HepG2 (cell line): ENCODE data around the gene EPB41L1. TPM values are rescaled to one million over a fixed set of nuclear protein-coding genes. Genes with fewer than 3 reads are reported as not detected.

Source experiments
- ATAC-seq: fragments of 200-7000 bp; cut with Tn5 transposase; 3 replicates; pipeline ENCODE4 v1.9.1; 2020; ENCODE audit warnings: mild to moderate bottlenecking, moderate library complexity
- BruUV-seq: library from RNA; stranded (reverse); fragments of 400-500 nt; replicated peaks from 2 replicates; lab custom pipeline; 2021; lab: Mats Ljungman, UMichigan
- CTCF ChIA-PET: fragments of 300-600 bp; formaldehyde crosslinking; extraction: SDS; loops from one replicate; lab custom pipeline; 2021; ENCODE audit warnings: low total read pairs, inconsistent platforms, low intra/inter-chr PET ratio; lab: Yijun Ruan, JAX
- POLR2A ChIA-PET: fragments of 350-600 bp; sonication (Branson Sonifier 250); formaldehyde crosslinking; loops from one replicate; lab custom pipeline; 2020; ENCODE audit warnings: antibody characterized with exemption, inconsistent platforms; lab: Yijun Ruan, JAX
- DNase-seq: peaks from one replicate; pipeline ENCODE4 v3.0.0-alpha.2; 2015; ENCODE audit warnings: low spot score
- FAIRE-seq: peaks from 3 replicates; lab custom pipeline; 2011; peaks lifted over from hg19 to GRCh38; lab: Jason Lieb, UNC
- H2AFZ ChIP-seq: one replicate; pipeline ENCODE4 v1.6.1; 2011; ENCODE audit warnings: low read length, inconsistent platforms
- H3K27ac ChIP-seq: fragments of 300-600 bp; 3 replicates; pipeline ENCODE4 v1.8.0; 2011; ENCODE audit warnings: mixed run types, mild to moderate bottlenecking, mixed read lengths, low read length, inconsistent platforms; ENCODE audit not compliant: insufficient read depth; ENCODE audit errors: extremely low read length
- H3K27me3 ChIP-seq, 2 experiments: fragments of 200-600 bp in 1 of 2; 2 replicates in 1 of 2; 3 replicates in 1 of 2; pipeline versions ENCODE4 v1.6.0 to v1.8.0; 2011; ENCODE audit warnings: low read length in 2 of 2, mild to moderate bottlenecking in 2 of 2, moderate library complexity in 2 of 2, inconsistent platforms in 1 of 2; ENCODE audit not compliant: insufficient read depth in 2 of 2, control insufficient read depth in 1 of 2
- H3K36me3 ChIP-seq, 2 experiments: fragments of 200-600 bp in 1 of 2; replicated peaks in 1 of 2; 2 replicates in 1 of 2; 3 replicates in 1 of 2; pipeline versions ENCODE4 v1.5.1 to v1.8.0; 2011; ENCODE audit warnings: low read length in 2 of 2, inconsistent platforms in 1 of 2; ENCODE audit not compliant: insufficient read depth in 2 of 2, control insufficient read depth in 1 of 2
- H3K4me1 ChIP-seq: 2 replicates; pipeline ENCODE4 v1.5.1; 2012; ENCODE audit warnings: low read length, inconsistent platforms; ENCODE audit not compliant: insufficient read depth
- H3K4me2 ChIP-seq: 2 replicates; pipeline ENCODE4 v1.6.0; 2011; ENCODE audit warnings: low read depth, low read length, inconsistent platforms
- H3K4me3 ChIP-seq, 3 experiments: fragments of 200-600 bp in 1 of 3; sonication (generic), shearing (Covaris generic) in 1 of 3; replicated peaks in 1 of 3; 2 replicates each; pipeline ENCODE4 v1.5.1; 2011 to 2016; ENCODE audit warnings: low read length in 3 of 3, inconsistent platforms in 2 of 3, low read depth in 2 of 3, mild to moderate bottlenecking in 2 of 3, control low read depth in 1 of 3, mixed read lengths in 1 of 3; ENCODE audit not compliant: insufficient read depth in 1 of 3
- H3K79me2 ChIP-seq: one replicate; pipeline ENCODE4 v1.6.1; 2011; ENCODE audit warnings: low read length, inconsistent platforms; ENCODE audit not compliant: insufficient read depth
- H3K9ac ChIP-seq: 2 replicates; pipeline ENCODE4 v1.6.0; 2011; ENCODE audit warnings: mild to moderate bottlenecking, low read depth, low read length, inconsistent platforms; ENCODE audit not compliant: insufficient read depth
- H3K9me3 ChIP-seq: 2 replicates; pipeline ENCODE4 v1.5.1; 2012; ENCODE audit warnings: mild to moderate bottlenecking, low read length
- H4K20me1 ChIP-seq: 2 replicates; pipeline ENCODE4 v1.6.0; 2011; ENCODE audit warnings: inconsistent platforms, mild to moderate bottlenecking, low read length, moderate library complexity; ENCODE audit not compliant: insufficient read depth
- DZIP1 ChIP-seq: sonication (generic); formaldehyde crosslinking; IDR thresholded peaks from 2 replicates; pipeline ENCODE4 v1.5.0; 2020; ENCODE audit warnings: mild to moderate bottlenecking, missing genetic modification reagents
- EEA1 ChIP-seq: sonication (generic); formaldehyde crosslinking; IDR thresholded peaks from 2 replicates; pipeline ENCODE4 v1.5.1; 2020; ENCODE audit warnings: mild to moderate bottlenecking, missing genetic modification reagents, borderline replicate concordance
- MLLT10 ChIP-seq: sonication (generic); formaldehyde crosslinking; IDR thresholded peaks from 2 replicates; pipeline ENCODE4 v1.4.0; 2020; ENCODE audit warnings: missing genetic modification reagents
- MXD4 ChIP-seq: IDR thresholded peaks from 2 replicates; pipeline ENCODE4 v1.6.1; 2016; ENCODE audit warnings: mild to moderate bottlenecking, missing biosample characterization, missing genetic modification reagents
- RXRA ChIP-seq: sonication (generic); formaldehyde crosslinking; IDR thresholded peaks from 2 replicates; pipeline ENCODE4 v1.5.1; 2020; ENCODE audit warnings: missing genetic modification reagents
- SALL1 ChIP-seq: sonication (generic); formaldehyde crosslinking; IDR thresholded peaks from 2 replicates; pipeline ENCODE4 v1.8.0; 2022; ENCODE audit warnings: mild to moderate bottlenecking, missing genetic modification reagents
- SALL2 ChIP-seq: sonication (generic); formaldehyde crosslinking; IDR thresholded peaks from 2 replicates; pipeline ENCODE4 v1.8.1; 2023; ENCODE audit warnings: mild to moderate bottlenecking, missing genetic modification reagents, inconsistent platforms
- TOE1 ChIP-seq: sonication (generic); formaldehyde crosslinking; IDR thresholded peaks from 2 replicates; pipeline ENCODE4 v1.4.0; 2020; ENCODE audit warnings: mild to moderate bottlenecking, missing genetic modification reagents
- TOPORS ChIP-seq: sonication (generic); formaldehyde crosslinking; IDR thresholded peaks from 2 replicates; pipeline ENCODE4 v1.8.0; 2023; ENCODE audit warnings: mild to moderate bottlenecking, missing genetic modification reagents
- XRCC5 ChIP-seq: fragments of 200-400 bp; formaldehyde crosslinking; optimal IDR thresholded peaks from 2 replicates; pipeline ENCODE3; 2017; ENCODE audit warnings: mild to moderate bottlenecking, low read length
- ZFP36L1 ChIP-seq: sonication (generic); formaldehyde crosslinking; IDR thresholded peaks from 2 replicates; pipeline ENCODE4 v1.8.0; 2022; ENCODE audit warnings: mild to moderate bottlenecking, missing genetic modification reagents, moderate library complexity
- ZNF207 ChIP-seq: fragments of 450-650 bp; IDR thresholded peaks from 2 replicates; pipeline ENCODE4 v1.6.1; 2016; ENCODE audit warnings: antibody characterized with exemption, borderline replicate concordance
- ZNF468 ChIP-seq: sonication (generic); formaldehyde crosslinking; IDR thresholded peaks from 2 replicates; pipeline ENCODE4 v1.8.0; 2022; ENCODE audit warnings: mild to moderate bottlenecking, moderate library complexity, missing genetic modification reagents
- ZNF704 ChIP-seq: sonication (generic); formaldehyde crosslinking; IDR thresholded peaks from 2 replicates; pipeline ENCODE4 v1.8.1; 2023; ENCODE audit warnings: mild to moderate bottlenecking, inconsistent platforms, moderate library complexity, missing genetic modification reagents, borderline replicate concordance
- ZNF878 ChIP-seq: sonication (generic); formaldehyde crosslinking; IDR thresholded peaks from 2 replicates; pipeline ENCODE4 v1.8.1; 2023; ENCODE audit warnings: mild to moderate bottlenecking, missing genetic modification reagents, moderate library complexity
- ZSCAN30 ChIP-seq: sonication (generic); formaldehyde crosslinking; IDR thresholded peaks from 2 replicates; pipeline ENCODE4 v1.5.0; 2020; ENCODE audit warnings: mild to moderate bottlenecking, missing genetic modification reagents
- ZXDC ChIP-seq: sonication (generic); formaldehyde crosslinking; IDR thresholded peaks from 2 replicates; pipeline ENCODE4 v1.5.0; 2020; ENCODE audit warnings: mild to moderate bottlenecking, missing genetic modification reagents
- WGBS: methylation state at CpG from one replicate; pipeline ENCODE4 v1.1.6; 2017; ENCODE audit warnings: low lambda C conversion rate; 5-methylcytosine and 5-hydroxymethylcytosine counted together
- in situ Hi-C: cut with HindIII; loops from 2 replicates; pipeline ENCODE4 v1.10.0; 2017; ENCODE audit warnings: low pct_unique_long_range_greater_than_20kb; ENCODE audit not compliant: extremely low pct_ligation_motif_present
- intact Hi-C: fragments of 100-400 bp; cut with micrococcal nuclease; formaldehyde crosslinking; loops from one replicate; pipeline ENCODE4 v1.10.0; 2022; ENCODE audit not compliant: unreplicated experiment
- polyA plus RNA-seq, 8 experiments: library from polyadenylated mRNA; depleted of rRNA in 3 of 8; stranded (reverse) in 7 of 8; unstranded in 1 of 8; fragments of >200 nt; fragmentation: Illumina TruSeq in 4 of 8; extraction: Trizol in 4 of 8; gene quantifications; 2 replicates each; pipeline versions ENCODE4 v1.2.1 to v1.2.3, GENCODE V29; 2011 to 2016; ENCODE audit warnings: low read depth in 4 of 8, missing spikeins in 1 of 8, mixed read lengths in 1 of 8; ENCODE audit not compliant: insufficient read depth in 1 of 8
- total RNA-seq, 5 experiments: library from RNA; depleted of rRNA; stranded (reverse); fragments of >200 nt; fragmentation: Illumina TruSeq; extraction: Trizol; gene quantifications; 2 replicates each; pipeline ENCODE4 v1.2.3, GENCODE V29; 2016; ENCODE audit warnings: low read depth in 1 of 5

EPB41L1 gene
- total and polyA plus RNA-seq, 2 of the 13 experiments (the other 11 are each of a cell fraction or from before 2014, with no cell fraction given), result 16.7 to 39.0 TPM

- peak; percentile 71 for ATAC-seq
- TF ChIP-seq ZXDC (CRISPR knock-in tag) (no peak), DZIP1 (CRISPR knock-in tag) (no peak), SALL1 (CRISPR knock-in tag) (peak; percentile 59), ZFP36L1 (no peak), ZNF878 (no peak), ZNF704 (CRISPR knock-in tag) (no peak), TOE1 (CRISPR knock-in tag) (no peak), EEA1 (CRISPR knock-in tag) (0 out of 2 replicates have a peak, but pooled peaks have one; percentile 42), ZSCAN30 (CRISPR knock-in tag) (no peak), ZNF468 (CRISPR knock-in tag) (0 out of 2 replicates have a peak, but pooled peaks have one; percentile 79), RXRA (CRISPR knock-in tag) (peak; percentile 81), SALL2 (no peak), ZNF207 (no peak), XRCC5 (peak; percentile 34), MLLT10 (no peak), MXD4 (CRISPR knock-in tag) (peak; percentile 53; the same call in 1 of the 2 replicates), TOPORS (no peak)
Measured at GRCh38 chr20:36270744-36271638, 116.5 kb downstream of the EPB41L1 start.

More at GRCh38 chr20:36270744-36271638, 116.5 kb downstream of the EPB41L1 start:
- BruUV-seq, result TSS peak; percentile 84
- Histone ChIP-seq H3K9ac (peak overlapping the region; percentile 24), H4K20me1 (no peaks in the 10 kb centered on the region), H3K27me3 (peaks cover 2 to 36% of the 10 kb centered on the region in 2 experiments), H3K36me3 (no peaks in the 10 kb centered on the region), H3K4me3 (peak overlapping the region; percentile 9 to 58 (median 56); a peak in 5 of 6 replicates), H3K27ac (peak overlapping the region; percentile 57), H3K79me2 (peaks cover 3% of the 10 kb centered on the region), H3K4me1 (peaks cover 41% of the 10 kb centered on the region), H2AFZ (peak overlapping the region; percentile 57), H3K4me2 (peak overlapping the region; percentile 57), H3K9me3 (no peaks in the 10 kb centered on the region)
- intact Hi-C loops (loop anchor here (10.0 kb wide), 1 partner anchor 124 kb away; no protein-coding TSS in a partner anchor), in situ Hi-C loops (no loop called here)
- DNase-seq (peak; percentile 83), FAIRE-seq (peak; percentile 63)
- ChIA-PET CTCF (no interaction called here), POLR2A (interaction anchor here (0.9 to 3.5 kb wide), 8 partner anchors 9 to 316 kb away, joined by 3 to 10 read pairs (median 4); partner anchors contain the start of gene SCAND1)
- 51% methylated on average over 20 of the region's 20 CpGs for WGBS
